Coronary artery (tissue), 2 donors: ENCODE results near the gene RAB35.
A peak's percentile ranks its signal among the peaks of the same experiment; 100 is the strongest.

Source experiments
- DNase-seq: peaks from one replicate; pipeline ENCODE4 v3.0.0-alpha.2; 2017; ENCODE audit warnings: low spot score
- H3K27ac ChIP-seq, 2 donors: fragments of 200-600 bp; sonication (generic); one replicate each; pipeline ENCODE4 v1.5.1; 2016 to 2019
- H3K4me3 ChIP-seq: fragments of 200-600 bp; sonication (generic); 2 replicates; pipeline ENCODE4 v1.5.1; 2016; ENCODE audit warnings: mild to moderate bottlenecking, moderate library complexity
- CTCF ChIP-seq: fragments of 200-600 bp; sonication (generic); IDR thresholded peaks from one replicate; pipeline ENCODE4 v1.5.1; 2019; ENCODE audit warnings: antibody characterized with exemption

The RAB35 gene

GRCh38 chr12:120125792-120126634, 9.5 kb upstream of the RAB35 start:
- DNase-seq = no peak
- no peak overlapping the region for H3K4me3 ChIP-seq
- TF ChIP-seq CTCF = no peak
- peak overlapping the region in 1 of 2 donors; percentile 63 for H3K27ac ChIP-seq

GRCh38 chr12:120125029-120125428, 8.5 kb upstream of the RAB35 start:
- Histone ChIP-seq H3K4me3 (no peak overlapping the region), H3K27ac (no peak overlapping the region)
- no peak for DNase-seq
- no peak for TF ChIP-seq CTCF

- TF ChIP-seq CTCF = no peak
- no peak for DNase-seq
- Histone ChIP-seq H3K27ac (no peak overlapping the region), H3K4me3 (no peak overlapping the region)
Measured at GRCh38 chr12:120121766-120122293, 5.3 kb upstream of the RAB35 start.

GRCh38 chr12:120121343-120121742, 4.8 kb upstream of the RAB35 start:
- TF ChIP-seq CTCF = no peak
- H3K4me3 ChIP-seq = no peak overlapping the region
- no peak for DNase-seq
- H3K27ac ChIP-seq = no peak overlapping the region

- Histone ChIP-seq H3K27ac (no peak overlapping the region), H3K4me3 (no peak overlapping the region)
- DNase-seq = no peak
- no peak for TF ChIP-seq CTCF
Measured at GRCh38 chr12:120119271-120119973, 2.9 kb upstream of the RAB35 start.

GRCh38 chr12:120118321-120119061, 1.9 kb upstream of the RAB35 start:
- H3K4me3 ChIP-seq = peak overlapping the region; percentile 93
- DNase-seq = no peak
- no peak for TF ChIP-seq CTCF
- H3K27ac ChIP-seq = no peak overlapping the region
